K562 (cell line): ENCODE results near the gene MYO16. TPM values are rescaled to one million over a fixed set of nuclear protein-coding genes. Genes with fewer than 3 reads are reported as not detected.

Experiments
- ATAC-seq: fragments of 200-7000 bp; cut with Tn5 transposase; 3 replicates; pipeline ENCODE4 v1.9.1; 2020; ENCODE audit warnings: moderate library complexity
- BruUV-seq: library from RNA; stranded (reverse); fragments of 400-500 nt; replicated peaks from 2 replicates; lab custom pipeline; 2021; lab: Mats Ljungman, UMichigan
- CTCF ChIA-PET: fragments of 300-600 bp; formaldehyde crosslinking; extraction: SDS; loops from one replicate; lab custom pipeline; 2021; ENCODE audit warnings: low intra/inter-chr PET ratio; lab: Yijun Ruan, JAX
- POLR2A ChIA-PET: fragments of 300-600, 350-650 bp; sonication (Branson Sonifier 250); formaldehyde crosslinking; extraction: SDS; loops from one replicate; lab custom pipeline; 2021; ENCODE audit warnings: antibody characterized with exemption, inconsistent platforms; lab: Yijun Ruan, JAX
- DNase-seq, 4 experiments: peaks; one replicate each; pipeline versions ENCODE4 v3.0.0 to v3.0.0-alpha.2; 2011 to 2018; ENCODE audit warnings: low spot score in 3 of 4, mixed read lengths in 3 of 4; ENCODE audit errors: extremely low read depth in 1 of 4
- FAIRE-seq: peaks from 2 replicates; lab custom pipeline; 2011; peaks lifted over from hg19 to GRCh38; lab: Jason Lieb, UNC
- H2AFZ ChIP-seq: 2 replicates; pipeline ENCODE4 v1.6.0; 2011; ENCODE audit warnings: low read depth, low read length, control low read depth, inconsistent platforms
- H3K27ac ChIP-seq: fragments of 200-600 bp; 3 replicates; pipeline ENCODE4 v1.8.0; 2011; ENCODE audit warnings: low read depth, mild to moderate bottlenecking, control low read depth, inconsistent platforms, low read length, moderate library complexity, mixed read lengths; ENCODE audit errors: extremely low read depth
- H3K27me3 ChIP-seq, 2 experiments: fragments of 300-600 bp in 1 of 2; 2 replicates in 1 of 2; 3 replicates in 1 of 2; pipeline versions ENCODE4 v1.6.0 to v1.8.0; 2011; ENCODE audit warnings: inconsistent platforms in 2 of 2, low read length in 2 of 2, mild to moderate bottlenecking in 1 of 2, mixed read lengths in 1 of 2, moderate library complexity in 1 of 2; ENCODE audit not compliant: control insufficient read depth in 2 of 2, insufficient read depth in 2 of 2
- H3K36me3 ChIP-seq: fragments of 300-600 bp; 3 replicates; pipeline ENCODE4 v1.8.0; 2011; ENCODE audit warnings: mild to moderate bottlenecking, low read length, inconsistent platforms; ENCODE audit not compliant: control insufficient read depth, insufficient read depth
- H3K4me1 ChIP-seq, 2 experiments: fragments of 200-600 bp in 1 of 2; replicated peaks in 1 of 2; 2 replicates in 1 of 2; 3 replicates in 1 of 2; pipeline versions ENCODE4 v1.5.1 to v1.8.0; 2011; ENCODE audit warnings: inconsistent platforms in 2 of 2, low read length in 2 of 2, mild to moderate bottlenecking in 1 of 2, mixed read lengths in 1 of 2, moderate library complexity in 1 of 2; ENCODE audit not compliant: control insufficient read depth in 2 of 2, insufficient read depth in 2 of 2
- H3K4me2 ChIP-seq: 2 replicates; pipeline ENCODE4 v1.6.1; 2011; ENCODE audit warnings: low read length, control low read depth, inconsistent platforms, mixed read lengths; ENCODE audit not compliant: insufficient read depth
- H3K4me3 ChIP-seq: fragments of 200-600 bp; sonication (generic), shearing (Covaris generic); 2 replicates; pipeline ENCODE4 v1.5.1; 2016; ENCODE audit warnings: control low read depth, inconsistent platforms
- H3K79me2 ChIP-seq: fragments of 200-600 bp; 3 replicates; pipeline ENCODE4 v1.8.0; 2011; ENCODE audit warnings: low read length, inconsistent platforms; ENCODE audit not compliant: control insufficient read depth, insufficient read depth
- H3K9ac ChIP-seq, 2 experiments: 2 replicates each; pipeline versions ENCODE4 v1.6.0 to v1.6.1; 2011; ENCODE audit warnings: low read depth in 2 of 2, low read length in 2 of 2, control low read depth in 1 of 2, inconsistent platforms in 1 of 2, mild to moderate bottlenecking in 1 of 2, mixed read lengths in 1 of 2; ENCODE audit not compliant: insufficient read depth in 1 of 2
- H3K9me1 ChIP-seq: one replicate; pipeline ENCODE4 v1.6.0; 2011; ENCODE audit warnings: inconsistent platforms, mild to moderate bottlenecking, low read length, moderate library complexity; ENCODE audit not compliant: control insufficient read depth, insufficient read depth
- H3K9me3 ChIP-seq: replicated peaks from 2 replicates; pipeline ENCODE4 v1.5.1; 2011; ENCODE audit warnings: low read depth, low read length, inconsistent platforms; ENCODE audit not compliant: control insufficient read depth, insufficient read depth
- H4K20me1 ChIP-seq: replicated peaks from 2 replicates; pipeline ENCODE4 v1.6.1; 2011; ENCODE audit warnings: low read length, inconsistent platforms, mixed read lengths; ENCODE audit not compliant: control insufficient read depth, insufficient read depth
- ATF7 ChIP-seq: fragments of 450-650 bp; IDR thresholded peaks from 2 replicates; pipeline ENCODE4 v1.7.1; 2014; ENCODE audit warnings: mild to moderate bottlenecking, moderate library complexity
- CEBPB ChIP-seq: fragments of 450-650 bp; IDR thresholded peaks from 2 replicates; pipeline ENCODE4 v1.6.1; 2016; ENCODE audit warnings: missing genetic modification characterization, missing compliant biosample characterization
- ELF2 ChIP-seq: fragments of 250-450 bp; sonication (Bioruptor Pico); IDR thresholded peaks from 2 replicates; pipeline ENCODE4 v1.5.0; 2021; ENCODE audit warnings: mild to moderate bottlenecking
- HDAC3 ChIP-seq: fragments of 450-650 bp; IDR thresholded peaks from 2 replicates; pipeline ENCODE4 v1.6.1; 2018; ENCODE audit warnings: borderline replicate concordance, mild to moderate bottlenecking, moderate library complexity; ENCODE audit not compliant: partially characterized antibody
- HDGF ChIP-seq: fragments of 450-650 bp; IDR thresholded peaks from 2 replicates; pipeline ENCODE4 v1.6.1; 2016
- HNRNPUL1 ChIP-seq: fragments of 200-400 bp; formaldehyde crosslinking; IDR thresholded peaks from 2 replicates; pipeline ENCODE4 v1.6.1; 2017; ENCODE audit warnings: low read length
- SAFB2 ChIP-seq: fragments of 200-400 bp; formaldehyde crosslinking; IDR thresholded peaks from 2 replicates; pipeline ENCODE4 v1.6.1; 2018; ENCODE audit warnings: borderline replicate concordance, low read length, low read depth, moderate library complexity; ENCODE audit not compliant: severe bottlenecking
- SETDB1 ChIP-seq: IDR thresholded peaks from one replicate; pipeline ENCODE4 v1.6.1; 2012; ENCODE audit warnings: low read length, control low read depth, inconsistent platforms
- SMARCA5 ChIP-seq: fragments of 450-650 bp; IDR thresholded peaks from 2 replicates; pipeline ENCODE4 v1.6.1; 2016
- STAG1 ChIP-seq: sonication (generic); formaldehyde crosslinking; IDR thresholded peaks from 2 replicates; pipeline ENCODE4 v1.5.0; 2020; ENCODE audit warnings: missing genetic modification reagents, borderline replicate concordance
- TCF7L2 ChIP-seq: fragments of 150-350 bp; IDR thresholded peaks from 2 replicates; pipeline ENCODE4 v1.6.1; 2016; ENCODE audit warnings: low read depth, mild to moderate bottlenecking, low read length, moderate library complexity
- WGBS: fragments of 100-300 bp; shearing (Covaris generic); methylation state at CpG from one replicate; pipeline ENCODE4 v1.1.6; 2016; ENCODE audit warnings: low coverage, mixed read lengths; ENCODE audit not compliant: insufficient coverage; ENCODE audit errors: missing lambda C conversion rate; 5-methylcytosine and 5-hydroxymethylcytosine counted together
- in situ Hi-C: fragments of 300-500 bp; cut with MboI; formaldehyde crosslinking; loops from 4 replicates; pipeline ENCODE4 v1.15.0; 2018; ENCODE audit warnings: inconsistent platforms, mixed read lengths
- intact Hi-C: fragments of 100-400 bp; cut with micrococcal nuclease; formaldehyde crosslinking; loops from 2 replicates; pipeline ENCODE4 v1.14.2; 2022
- polyA plus RNA-seq, 8 experiments: library from polyadenylated mRNA; depleted of rRNA in 4 of 8; stranded (reverse) in 5 of 8; unstranded in 3 of 8; fragments of >200 nt; fragmentation: Nextera tagmentation in 2 of 8; fragmentation: Illumina TruSeq in 1 of 8; extraction: Ambion mirVana in 2 of 8; extraction: Trizol in 1 of 8; gene quantifications; 2 replicates each; pipeline versions ENCODE4 v1.2.1 to v1.2.3, GENCODE V29; 2011 to 2014; ENCODE audit warnings: inconsistent platforms in 1 of 8, missing spikeins in 1 of 8
- total RNA-seq, 7 experiments: library from RNA; depleted of rRNA in 6 of 7; stranded (reverse); fragments of >200 nt in 6 of 7; fragmentation: Illumina TruSeq in 2 of 7; extraction: Trizol in 2 of 7; gene quantifications; 2 replicates each; pipeline versions ENCODE4 v1.2.1 to v1.2.3, GENCODE V29; 2011 to 2021; ENCODE audit warnings: low replicate concordance in 1 of 7
- TF ChIP-seq, protein P1 (sequence below): sonication (generic); formaldehyde crosslinking; IDR thresholded peaks from 2 replicates; pipeline ENCODE4 v1.8.0; 2022; ENCODE audit warnings: mild to moderate bottlenecking, missing genetic modification reagents
- TF ChIP-seq, protein P2 (sequence below): fragments of 250-450 bp; sonication (Bioruptor Pico); IDR thresholded peaks from 2 replicates; pipeline ENCODE4 v1.4.0; 2020
- TF ChIP-seq, protein P3 (sequence below): fragments of 450-650 bp; formaldehyde crosslinking; IDR thresholded peaks from 2 replicates; pipeline ENCODE4 v1.4.0; 2022; ENCODE audit warnings: mild to moderate bottlenecking, moderate library complexity

The MYO16 gene
- total and polyA plus RNA-seq, 9 of the 15 experiments (the other 6 are each of a cell fraction or from before 2014, with no cell fraction given): 4.3 to 45.7 (median 12.1) TPM

DNA sequence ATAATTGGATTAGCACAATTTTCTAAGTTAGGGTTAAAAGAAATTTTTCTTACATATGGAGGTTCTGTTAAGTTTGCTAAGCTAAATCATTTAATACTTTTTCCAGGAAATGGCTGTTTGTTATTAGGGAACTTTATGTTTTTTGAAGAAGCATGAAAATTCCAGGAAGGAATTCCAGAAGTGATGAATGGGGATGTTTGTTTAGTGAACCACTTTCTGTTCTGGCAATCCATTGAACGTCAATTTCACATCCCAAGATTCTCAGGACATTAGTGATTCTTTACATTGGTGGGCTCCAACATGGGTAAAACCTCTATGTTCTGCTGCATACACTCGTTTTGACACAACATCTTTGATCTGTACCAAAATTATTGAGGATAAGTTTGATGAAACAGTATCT is 622.5 kb downstream of the MYO16 start (continued):
- TF ChIP-seq SAFB2: no peak
- no peak for TF ChIP-seq HDAC3
- TF ChIP-seq HDGF: no peak

DNA sequence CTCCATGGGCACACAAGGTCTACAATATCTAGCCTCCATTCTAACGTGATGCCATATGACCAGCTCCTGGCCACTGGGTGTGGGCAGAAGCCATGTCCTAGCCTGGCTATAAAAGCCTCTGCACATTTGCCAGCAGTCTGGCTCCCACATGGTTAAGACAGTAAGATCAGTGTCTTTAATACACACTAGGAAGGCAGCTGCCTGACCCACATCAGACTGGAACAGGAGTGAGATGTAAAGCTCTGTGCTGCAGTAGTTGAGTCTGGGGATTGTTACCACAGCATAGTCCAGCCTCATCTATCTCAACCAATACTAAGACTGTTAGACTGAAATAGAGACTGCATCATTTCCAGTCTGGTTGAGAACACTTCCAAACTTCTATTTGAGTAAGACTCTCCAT is 623.9 kb downstream of the MYO16 start:
- ChIA-PET CTCF (no interaction called here), POLR2A (no interaction called here)
- WGBS: 0% methylated on average over 1 of the region's 1 CpG
- Histone ChIP-seq H3K9me1 (no peaks in the 10 kb centered on the region), H3K27ac (no peak overlapping the region), H3K4me3 (no peak overlapping the region), H3K9me3 (no peaks in the 10 kb centered on the region), H3K9ac (no peak overlapping the region), H3K4me2 (no peak overlapping the region), H3K27me3 (no peaks in the 10 kb centered on the region), H3K4me1 (no peaks in the 10 kb centered on the region), H4K20me1 (no peaks in the 10 kb centered on the region), H2AFZ (no peak overlapping the region), H3K36me3 (no peaks in the 10 kb centered on the region), H3K79me2 (no peaks in the 10 kb centered on the region)
- in situ Hi-C loops: no loop called here
- FAIRE-seq (no peak), DNase-seq (no peak), ATAC-seq (no peak)
- no TSS peak for BruUV-seq
- TF ChIP-seq HNRNPUL1 (no peak), SETDB1 (no peak), ATF7 (no peak), ELF2 (no peak), CEBPB (tag) (no peak), SMARCA5 (no peak), TCF7L2 (no peak), STAG1 (no peak)
- TF ChIP-seq, protein P1, sequence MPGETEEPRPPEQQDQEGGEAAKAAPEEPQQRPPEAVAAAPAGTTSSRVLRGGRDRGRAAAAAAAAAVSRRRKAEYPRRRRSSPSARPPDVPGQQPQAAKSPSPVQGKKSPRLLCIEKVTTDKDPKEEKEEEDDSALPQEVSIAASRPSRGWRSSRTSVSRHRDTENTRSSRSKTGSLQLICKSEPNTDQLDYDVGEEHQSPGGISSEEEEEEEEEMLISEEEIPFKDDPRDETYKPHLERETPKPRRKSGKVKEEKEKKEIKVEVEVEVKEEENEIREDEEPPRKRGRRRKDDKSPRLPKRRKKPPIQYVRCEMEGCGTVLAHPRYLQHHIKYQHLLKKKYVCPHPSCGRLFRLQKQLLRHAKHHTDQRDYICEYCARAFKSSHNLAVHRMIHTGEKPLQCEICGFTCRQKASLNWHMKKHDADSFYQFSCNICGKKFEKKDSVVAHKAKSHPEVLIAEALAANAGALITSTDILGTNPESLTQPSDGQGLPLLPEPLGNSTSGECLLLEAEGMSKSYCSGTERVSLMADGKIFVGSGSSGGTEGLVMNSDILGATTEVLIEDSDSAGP (CRISPR knock-in tag): no peak
- TF ChIP-seq, protein P2, sequence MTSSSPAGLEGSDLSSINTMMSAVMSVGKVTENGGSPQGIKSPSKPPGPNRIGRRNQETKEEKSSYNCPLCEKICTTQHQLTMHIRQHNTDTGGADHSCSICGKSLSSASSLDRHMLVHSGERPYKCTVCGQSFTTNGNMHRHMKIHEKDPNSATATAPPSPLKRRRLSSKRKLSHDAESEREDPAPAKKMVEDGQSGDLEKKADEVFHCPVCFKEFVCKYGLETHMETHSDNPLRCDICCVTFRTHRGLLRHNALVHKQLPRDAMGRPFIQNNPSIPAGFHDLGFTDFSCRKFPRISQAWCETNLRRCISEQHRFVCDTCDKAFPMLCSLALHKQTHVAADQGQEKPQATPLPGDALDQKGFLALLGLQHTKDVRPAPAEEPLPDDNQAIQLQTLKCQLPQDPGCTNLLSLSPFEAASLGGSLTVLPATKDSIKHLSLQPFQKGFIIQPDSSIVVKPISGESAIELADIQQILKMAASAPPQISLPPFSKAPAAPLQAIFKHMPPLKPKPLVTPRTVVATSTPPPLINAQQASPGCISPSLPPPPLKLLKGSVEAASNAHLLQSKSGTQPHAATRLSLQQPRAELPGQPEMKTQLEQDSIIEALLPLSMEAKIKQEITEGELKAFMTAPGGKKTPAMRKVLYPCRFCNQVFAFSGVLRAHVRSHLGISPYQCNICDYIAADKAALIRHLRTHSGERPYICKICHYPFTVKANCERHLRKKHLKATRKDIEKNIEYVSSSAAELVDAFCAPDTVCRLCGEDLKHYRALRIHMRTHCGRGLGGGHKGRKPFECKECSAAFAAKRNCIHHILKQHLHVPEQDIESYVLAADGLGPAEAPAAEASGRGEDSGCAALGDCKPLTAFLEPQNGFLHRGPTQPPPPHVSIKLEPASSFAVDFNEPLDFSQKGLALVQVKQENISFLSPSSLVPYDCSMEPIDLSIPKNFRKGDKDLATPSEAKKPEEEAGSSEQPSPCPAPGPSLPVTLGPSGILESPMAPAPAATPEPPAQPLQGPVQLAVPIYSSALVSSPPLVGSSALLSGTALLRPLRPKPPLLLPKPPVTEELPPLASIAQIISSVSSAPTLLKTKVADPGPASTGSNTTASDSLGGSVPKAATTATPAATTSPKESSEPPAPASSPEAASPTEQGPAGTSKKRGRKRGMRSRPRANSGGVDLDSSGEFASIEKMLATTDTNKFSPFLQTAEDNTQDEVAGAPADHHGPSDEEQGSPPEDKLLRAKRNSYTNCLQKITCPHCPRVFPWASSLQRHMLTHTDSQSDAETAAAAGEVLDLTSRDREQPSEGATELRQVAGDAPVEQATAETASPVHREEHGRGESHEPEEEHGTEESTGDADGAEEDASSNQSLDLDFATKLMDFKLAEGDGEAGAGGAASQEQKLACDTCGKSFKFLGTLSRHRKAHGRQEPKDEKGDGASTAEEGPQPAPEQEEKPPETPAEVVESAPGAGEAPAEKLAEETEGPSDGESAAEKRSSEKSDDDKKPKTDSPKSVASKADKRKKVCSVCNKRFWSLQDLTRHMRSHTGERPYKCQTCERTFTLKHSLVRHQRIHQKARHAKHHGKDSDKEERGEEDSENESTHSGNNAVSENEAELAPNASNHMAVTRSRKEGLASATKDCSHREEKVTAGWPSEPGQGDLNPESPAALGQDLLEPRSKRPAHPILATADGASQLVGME (CRISPR knock-in tag): no peak
- TF ChIP-seq, protein P3, sequence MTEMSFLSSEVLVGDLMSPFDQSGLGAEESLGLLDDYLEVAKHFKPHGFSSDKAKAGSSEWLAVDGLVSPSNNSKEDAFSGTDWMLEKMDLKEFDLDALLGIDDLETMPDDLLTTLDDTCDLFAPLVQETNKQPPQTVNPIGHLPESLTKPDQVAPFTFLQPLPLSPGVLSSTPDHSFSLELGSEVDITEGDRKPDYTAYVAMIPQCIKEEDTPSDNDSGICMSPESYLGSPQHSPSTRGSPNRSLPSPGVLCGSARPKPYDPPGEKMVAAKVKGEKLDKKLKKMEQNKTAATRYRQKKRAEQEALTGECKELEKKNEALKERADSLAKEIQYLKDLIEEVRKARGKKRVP (CRISPR knock-in tag): no peak
- TF ChIP-seq, all 486 proteins: peak for 0
- intact Hi-C loops: no loop called here
